ENCODE data around the gene NUDT3.

DNA sequence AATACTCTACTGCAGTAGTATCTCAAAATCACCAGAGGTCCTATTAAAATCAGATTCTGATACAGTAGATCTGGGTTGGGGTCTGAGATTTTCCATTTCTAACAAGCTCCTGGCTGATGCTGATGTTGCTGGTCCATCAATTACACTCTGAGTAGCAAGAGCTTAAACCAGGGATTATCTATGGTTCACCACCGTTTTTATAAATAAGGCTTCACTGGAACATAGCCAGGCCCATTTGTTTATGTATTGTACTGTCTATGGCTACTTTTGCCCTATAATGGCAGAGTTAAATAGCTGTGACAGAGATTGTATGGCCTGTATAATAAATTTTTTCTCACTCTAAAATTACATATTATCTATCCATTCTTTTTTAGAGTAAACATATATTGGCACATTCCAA, 53.0 kb downstream of the NUDT3 start:
- TF ChIP-seq, protein P1, sequence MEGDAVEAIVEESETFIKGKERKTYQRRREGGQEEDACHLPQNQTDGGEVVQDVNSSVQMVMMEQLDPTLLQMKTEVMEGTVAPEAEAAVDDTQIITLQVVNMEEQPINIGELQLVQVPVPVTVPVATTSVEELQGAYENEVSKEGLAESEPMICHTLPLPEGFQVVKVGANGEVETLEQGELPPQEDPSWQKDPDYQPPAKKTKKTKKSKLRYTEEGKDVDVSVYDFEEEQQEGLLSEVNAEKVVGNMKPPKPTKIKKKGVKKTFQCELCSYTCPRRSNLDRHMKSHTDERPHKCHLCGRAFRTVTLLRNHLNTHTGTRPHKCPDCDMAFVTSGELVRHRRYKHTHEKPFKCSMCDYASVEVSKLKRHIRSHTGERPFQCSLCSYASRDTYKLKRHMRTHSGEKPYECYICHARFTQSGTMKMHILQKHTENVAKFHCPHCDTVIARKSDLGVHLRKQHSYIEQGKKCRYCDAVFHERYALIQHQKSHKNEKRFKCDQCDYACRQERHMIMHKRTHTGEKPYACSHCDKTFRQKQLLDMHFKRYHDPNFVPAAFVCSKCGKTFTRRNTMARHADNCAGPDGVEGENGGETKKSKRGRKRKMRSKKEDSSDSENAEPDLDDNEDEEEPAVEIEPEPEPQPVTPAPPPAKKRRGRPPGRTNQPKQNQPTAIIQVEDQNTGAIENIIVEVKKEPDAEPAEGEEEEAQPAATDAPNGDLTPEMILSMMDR (IDR thresholded peaks at IDR 0.05; ENCODE audit: low read length), result no peak
- TF ChIP-seq EZH2 (IDR thresholded peaks at IDR 0.05; ENCODE audit: borderline replicate concordance, low read length), result no peak

All from OCI-LY1 (cell line).